GM12878 (cell line): Measurements from ENCODE around the gene MLLT3.

ENCODE experiments used
- CHD2 ChIP-seq: IDR thresholded peaks from 2 replicates; pipeline ENCODE4 v1.6.1; 2011; ENCODE audit warnings: low read depth, low read length, improper control_type of control experiment, borderline replicate concordance
- CTCF ChIP-seq, 3 experiments: IDR thresholded peaks in 2 of 3; conservative IDR thresholded peaks in 1 of 3; 2 replicates each; pipeline ENCODE4 v1.5.1; 2011; ENCODE audit warnings: low read depth in 3 of 3, low read length in 3 of 3, mild to moderate bottlenecking in 3 of 3, control low read depth in 2 of 3, moderate library complexity in 2 of 3, inconsistent platforms in 1 of 3, mixed read lengths in 1 of 3; ENCODE audit not compliant: control insufficient read depth in 2 of 3, insufficient read depth in 1 of 3; ENCODE audit errors: extremely low read depth in 1 of 3
- E2F8 ChIP-seq: fragments of 450-650 bp; IDR thresholded peaks from 2 replicates; pipeline ENCODE4 v1.6.1; 2018; ENCODE audit warnings: mild to moderate bottlenecking, low read depth, moderate library complexity; ENCODE audit not compliant: partially characterized antibody
- EZH2 ChIP-seq: IDR thresholded peaks from 2 replicates; pipeline ENCODE4 v1.6.1; 2012; ENCODE audit warnings: low read depth, mild to moderate bottlenecking, control low read depth, inconsistent platforms, low read length, borderline replicate concordance; ENCODE audit not compliant: control insufficient read depth
- JUND ChIP-seq: IDR thresholded peaks from 2 replicates; pipeline ENCODE4 v1.6.1; 2012; ENCODE audit warnings: low read depth, mild to moderate bottlenecking, low read length, improper control_type of control experiment, moderate library complexity
- NRF1 ChIP-seq: conservative IDR thresholded peaks from 2 replicates; pipeline ENCODE4 v1.6.1; 2011; ENCODE audit warnings: mild to moderate bottlenecking, low read depth, low read length, improper control_type of control experiment
- POLR2A ChIP-seq: IDR thresholded peaks from 2 replicates; pipeline ENCODE4 v1.6.1; 2011; ENCODE audit warnings: low read depth, mild to moderate bottlenecking, low read length
- POLR2AphosphoS5 ChIP-seq: IDR thresholded peaks from 2 replicates; pipeline ENCODE4 v1.6.1; 2011; ENCODE audit warnings: mild to moderate bottlenecking, low read length, inconsistent platforms
- TF ChIP-seq, protein P1 (sequence below): IDR thresholded peaks from 2 replicates; pipeline ENCODE4 v1.6.1; 2012; ENCODE audit warnings: mild to moderate bottlenecking, low read depth, low read length

GRCh38 chr9:20597862-20598261 is 24.4 kb downstream of the MLLT3 start:
- TF ChIP-seq JUND (no peak), NRF1 (no peak), CTCF (IDR thresholded peaks at IDR 0.05 in 2 of 3, conservative IDR thresholded peaks at IDR 0.05 in 1 of 3; ENCODE audit: control insufficient read depth in 2 of 3, extremely low read depth in 1 of 3, insufficient read depth in 1 of 3, low read depth in 3 of 3, low read length in 3 of 3) (no peak), CHD2 (no peak), POLR2A (no peak), E2F8 (no peak), EZH2 (no peak), POLR2AphosphoS5 (no peak)
- TF ChIP-seq, protein P1, sequence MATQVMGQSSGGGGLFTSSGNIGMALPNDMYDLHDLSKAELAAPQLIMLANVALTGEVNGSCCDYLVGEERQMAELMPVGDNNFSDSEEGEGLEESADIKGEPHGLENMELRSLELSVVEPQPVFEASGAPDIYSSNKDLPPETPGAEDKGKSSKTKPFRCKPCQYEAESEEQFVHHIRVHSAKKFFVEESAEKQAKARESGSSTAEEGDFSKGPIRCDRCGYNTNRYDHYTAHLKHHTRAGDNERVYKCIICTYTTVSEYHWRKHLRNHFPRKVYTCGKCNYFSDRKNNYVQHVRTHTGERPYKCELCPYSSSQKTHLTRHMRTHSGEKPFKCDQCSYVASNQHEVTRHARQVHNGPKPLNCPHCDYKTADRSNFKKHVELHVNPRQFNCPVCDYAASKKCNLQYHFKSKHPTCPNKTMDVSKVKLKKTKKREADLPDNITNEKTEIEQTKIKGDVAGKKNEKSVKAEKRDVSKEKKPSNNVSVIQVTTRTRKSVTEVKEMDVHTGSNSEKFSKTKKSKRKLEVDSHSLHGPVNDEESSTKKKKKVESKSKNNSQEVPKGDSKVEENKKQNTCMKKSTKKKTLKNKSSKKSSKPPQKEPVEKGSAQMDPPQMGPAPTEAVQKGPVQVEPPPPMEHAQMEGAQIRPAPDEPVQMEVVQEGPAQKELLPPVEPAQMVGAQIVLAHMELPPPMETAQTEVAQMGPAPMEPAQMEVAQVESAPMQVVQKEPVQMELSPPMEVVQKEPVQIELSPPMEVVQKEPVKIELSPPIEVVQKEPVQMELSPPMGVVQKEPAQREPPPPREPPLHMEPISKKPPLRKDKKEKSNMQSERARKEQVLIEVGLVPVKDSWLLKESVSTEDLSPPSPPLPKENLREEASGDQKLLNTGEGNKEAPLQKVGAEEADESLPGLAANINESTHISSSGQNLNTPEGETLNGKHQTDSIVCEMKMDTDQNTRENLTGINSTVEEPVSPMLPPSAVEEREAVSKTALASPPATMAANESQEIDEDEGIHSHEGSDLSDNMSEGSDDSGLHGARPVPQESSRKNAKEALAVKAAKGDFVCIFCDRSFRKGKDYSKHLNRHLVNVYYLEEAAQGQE = no peak
